GM18526 (cell line): ENCODE measurements around the gene ZDHHC5.

Experiments used
- POLR2A ChIP-seq: IDR thresholded peaks from 3 replicates; pipeline ENCODE4 v1.6.1; 2011; ENCODE audit not compliant: insufficient read length; ENCODE audit errors: extremely low read depth

Gene ZDHHC5

DNA sequence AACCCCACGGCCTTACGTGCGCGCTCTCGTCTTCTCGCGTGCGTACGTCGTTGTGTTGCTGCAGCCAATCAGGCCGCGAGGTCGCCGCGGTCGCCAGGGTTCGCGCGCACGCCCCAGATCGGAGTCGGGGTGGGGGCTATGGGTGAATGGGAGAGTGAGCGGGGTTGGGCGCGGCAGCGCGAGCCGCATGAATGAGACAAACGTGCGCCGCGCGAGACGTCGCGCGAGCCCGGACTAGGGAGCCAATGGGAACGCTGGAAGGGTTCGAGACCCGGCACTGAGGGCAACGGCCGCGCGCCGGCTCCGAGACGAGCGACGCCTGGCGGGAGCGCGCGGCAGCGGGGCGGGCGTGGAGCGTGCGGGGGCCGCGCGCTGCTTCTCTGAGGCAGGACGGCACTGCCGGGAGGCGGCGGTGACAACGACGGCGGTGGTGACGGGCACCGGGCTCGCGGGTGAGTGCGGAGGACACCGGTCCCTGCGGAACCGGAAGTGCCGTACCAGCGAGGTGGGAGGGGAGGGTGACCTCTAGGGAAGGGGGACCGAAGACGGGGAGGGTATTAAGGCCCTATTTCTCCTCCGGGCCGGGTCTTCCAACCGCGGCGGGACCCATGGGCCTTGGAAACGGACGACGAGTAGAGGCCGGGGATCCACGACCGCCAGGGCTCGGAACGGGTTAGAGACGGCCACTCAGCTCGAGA, at the start of gene ZDHHC5:
Gene ZDHHC5 (plus strand): TSS at position 379 of the 698 bp plus-strand sequence. CDS start 4,977 bp downstream, outside the sequence.
- peak; percentile 95 for TF ChIP-seq POLR2A

GRCh38 chr11:57618438-57618837, 49.5 kb upstream of the ZDHHC5 start:
- no peak for TF ChIP-seq POLR2A

- no peak for TF ChIP-seq POLR2A
Observed at GRCh38 chr11:57619331-57619730, 48.6 kb upstream of the ZDHHC5 start.

GRCh38 chr11:57620467-57620866, 47.4 kb upstream of the ZDHHC5 start:
- no peak for TF ChIP-seq POLR2A

DNA sequence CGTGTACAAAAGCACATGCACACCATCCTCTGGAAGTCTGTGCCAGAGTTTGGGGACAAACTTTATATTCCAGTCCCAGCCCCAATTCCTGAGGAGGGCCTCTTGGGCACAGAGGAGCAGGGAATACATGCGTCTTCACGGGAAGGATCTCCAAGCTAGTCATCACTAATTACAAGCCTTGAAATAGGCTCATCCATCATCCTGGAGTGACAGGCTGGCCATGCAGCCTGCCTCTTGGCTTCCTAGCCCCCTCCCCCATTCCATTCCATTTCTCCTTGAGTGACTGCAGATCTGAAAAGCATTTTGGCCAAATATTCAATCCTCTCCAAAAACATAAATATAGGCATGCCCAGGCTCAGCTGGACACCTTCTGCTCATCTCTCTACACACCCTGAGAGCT, 45.7 kb upstream of the ZDHHC5 start:
- TF ChIP-seq POLR2A: no peak

DNA sequence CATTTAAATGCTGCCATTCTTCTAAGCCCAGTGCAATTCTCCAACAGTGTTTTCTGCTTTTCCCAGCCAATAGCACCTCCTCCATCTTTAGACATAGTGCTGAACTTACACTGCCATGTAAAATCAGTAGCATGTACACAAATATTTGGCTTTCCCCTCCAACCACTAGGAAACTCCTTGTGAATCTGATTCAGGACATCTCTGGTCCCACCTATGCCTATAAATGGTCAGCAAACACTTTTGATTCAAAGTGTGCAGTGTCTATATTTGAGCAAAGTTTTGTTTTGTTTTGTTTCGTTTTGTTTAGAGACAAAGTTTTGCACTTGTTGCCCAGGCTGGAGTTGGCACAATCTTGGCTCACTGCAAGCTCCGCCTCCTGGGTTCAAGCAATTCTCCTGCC, 43.0 kb upstream of the ZDHHC5 start:
- no peak for TF ChIP-seq POLR2A

DNA sequence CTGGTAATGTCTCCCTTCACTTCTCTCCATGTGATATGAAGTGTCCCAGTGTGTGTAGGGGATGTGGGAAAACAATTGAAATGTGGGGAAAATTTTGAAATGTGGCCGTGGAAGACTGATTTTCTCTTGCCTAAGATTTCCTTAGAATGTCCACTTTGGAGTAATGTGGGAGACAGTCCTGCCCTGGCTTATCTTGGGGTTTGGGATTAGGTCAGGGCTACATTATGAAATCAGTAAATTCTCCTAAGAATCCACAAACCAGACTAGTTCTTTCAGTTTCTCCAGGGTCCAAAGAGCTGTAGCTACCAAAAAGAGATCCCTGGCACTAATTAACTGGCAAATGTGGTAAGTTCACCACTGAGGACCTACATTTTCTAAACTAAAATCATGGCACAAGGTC, 41.0 kb upstream of the ZDHHC5 start:
- no peak for TF ChIP-seq POLR2A

DNA sequence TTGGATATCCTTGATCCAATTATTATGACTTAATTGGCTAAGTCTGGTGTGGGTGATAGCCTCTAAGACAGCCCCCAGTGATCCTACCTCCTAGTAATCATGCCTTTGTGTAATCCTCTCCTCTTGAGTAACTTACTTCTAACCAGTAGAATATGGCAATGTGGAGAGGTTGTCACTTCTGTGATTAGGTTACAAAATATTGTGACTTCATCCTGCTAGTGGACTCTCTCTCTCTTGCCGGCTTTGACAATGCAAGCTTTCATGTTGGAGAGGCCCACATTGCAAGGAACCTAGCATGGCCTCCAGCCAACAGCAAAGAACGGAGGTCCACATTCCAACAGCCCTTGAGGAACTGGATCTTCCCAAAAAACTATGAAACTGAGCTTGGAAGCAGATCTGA, 37.7 kb upstream of the ZDHHC5 start:
- no peak for TF ChIP-seq POLR2A

- TF ChIP-seq POLR2A: no peak
Observed at GRCh38 chr11:57632116-57632515, 35.8 kb upstream of the ZDHHC5 start.

DNA sequence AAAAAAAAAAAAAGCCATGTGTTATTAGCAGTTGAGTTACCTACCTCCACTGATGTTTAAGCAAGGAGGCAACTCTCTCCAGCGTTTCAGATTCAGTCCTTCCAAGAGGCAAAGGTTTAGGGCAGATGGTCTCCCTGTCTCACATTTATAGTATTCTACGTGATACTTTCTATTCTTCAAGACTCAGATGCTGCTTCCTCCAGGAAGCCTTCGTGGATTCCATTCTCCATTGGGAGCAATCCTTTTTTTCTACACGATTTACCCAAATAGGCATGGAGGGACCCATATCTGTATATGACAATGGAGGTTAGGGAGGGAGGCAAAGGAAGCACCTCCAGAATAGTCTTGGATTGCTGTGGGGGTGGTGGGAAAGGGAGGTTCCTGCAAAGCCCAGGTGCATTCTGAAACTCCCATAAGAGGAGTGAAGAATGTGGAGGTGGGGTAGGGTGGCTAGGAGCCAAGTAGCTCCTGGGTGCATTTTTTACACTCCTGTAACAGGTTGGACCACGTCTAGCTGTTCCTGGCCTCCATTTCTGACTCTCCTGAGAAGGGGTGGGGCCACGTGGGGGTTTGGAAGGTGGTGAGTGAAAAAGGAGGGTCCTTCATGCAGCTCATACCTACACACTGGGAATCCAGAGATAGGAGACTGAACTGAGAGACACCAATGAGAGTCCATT, 34.4 kb upstream of the ZDHHC5 start:
- no peak for TF ChIP-seq POLR2A

DNA sequence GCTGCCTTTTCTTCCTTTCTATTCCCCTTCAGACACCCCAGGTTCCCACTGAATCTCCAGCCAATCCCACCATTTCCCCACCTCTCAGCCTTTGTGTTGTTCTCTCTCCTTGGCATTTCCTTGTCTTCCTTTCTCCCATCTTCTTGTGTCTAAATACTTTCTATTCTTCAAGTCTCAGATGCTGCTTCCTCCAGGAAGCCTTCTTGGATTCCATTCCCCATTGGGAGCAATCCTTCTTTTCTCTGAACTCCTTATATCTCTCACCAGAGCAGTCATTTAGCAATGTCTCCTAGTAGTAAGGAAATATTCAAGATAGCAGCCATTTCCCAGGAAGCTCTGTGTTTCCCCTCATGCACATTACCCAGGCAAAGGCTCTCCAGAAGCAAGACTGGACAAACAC, 33.6 kb upstream of the ZDHHC5 start:
- TF ChIP-seq POLR2A: no peak

- TF ChIP-seq POLR2A: no peak
Observed at GRCh38 chr11:57635246-57635645, 32.7 kb upstream of the ZDHHC5 start.

- TF ChIP-seq POLR2A: no peak
Observed at GRCh38 chr11:57637626-57638004, 30.3 kb upstream of the ZDHHC5 start.

GRCh38 chr11:57638005-57638781, 29.7 kb upstream of the ZDHHC5 start:
- no peak for TF ChIP-seq POLR2A

GRCh38 chr11:57638811-57639320, 29.0 kb upstream of the ZDHHC5 start:
- TF ChIP-seq POLR2A: no peak
